ENCODE measurements around the gene SGSM1.
"Not testable (repeated sequence)": the region's sequence is repeated elsewhere in the genome, so short reads cannot be mapped to it uniquely, and the experiment has no call there.

- TF ChIP-seq, protein P1, sequence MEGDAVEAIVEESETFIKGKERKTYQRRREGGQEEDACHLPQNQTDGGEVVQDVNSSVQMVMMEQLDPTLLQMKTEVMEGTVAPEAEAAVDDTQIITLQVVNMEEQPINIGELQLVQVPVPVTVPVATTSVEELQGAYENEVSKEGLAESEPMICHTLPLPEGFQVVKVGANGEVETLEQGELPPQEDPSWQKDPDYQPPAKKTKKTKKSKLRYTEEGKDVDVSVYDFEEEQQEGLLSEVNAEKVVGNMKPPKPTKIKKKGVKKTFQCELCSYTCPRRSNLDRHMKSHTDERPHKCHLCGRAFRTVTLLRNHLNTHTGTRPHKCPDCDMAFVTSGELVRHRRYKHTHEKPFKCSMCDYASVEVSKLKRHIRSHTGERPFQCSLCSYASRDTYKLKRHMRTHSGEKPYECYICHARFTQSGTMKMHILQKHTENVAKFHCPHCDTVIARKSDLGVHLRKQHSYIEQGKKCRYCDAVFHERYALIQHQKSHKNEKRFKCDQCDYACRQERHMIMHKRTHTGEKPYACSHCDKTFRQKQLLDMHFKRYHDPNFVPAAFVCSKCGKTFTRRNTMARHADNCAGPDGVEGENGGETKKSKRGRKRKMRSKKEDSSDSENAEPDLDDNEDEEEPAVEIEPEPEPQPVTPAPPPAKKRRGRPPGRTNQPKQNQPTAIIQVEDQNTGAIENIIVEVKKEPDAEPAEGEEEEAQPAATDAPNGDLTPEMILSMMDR (IDR thresholded peaks at IDR 0.05 in 8 of 11, conservative IDR thresholded peaks at IDR 0.05 in 3 of 11), result not testable (repeated sequence)
- not testable (repeated sequence) for TF ChIP-seq POLR2AphosphoS5 (IDR thresholded peaks at IDR 0.05)
These were observed 101.1 kb downstream of the SGSM1 start for GRCh38 chr22:24907101-24907500.
